HCT116 (cell line): ENCODE results near the gene HOXD8. TPM values are rescaled to one million over a fixed set of nuclear protein-coding genes. Genes with fewer than 3 reads are reported as not detected.

Experiments
- ATAC-seq: fragments of 200-7000 bp; cut with Tn5 transposase; 2 replicates; pipeline ENCODE4 v1.9.1; 2020; ENCODE audit warnings: mild to moderate bottlenecking, moderate library complexity
- BruUV-seq: library from RNA; stranded (reverse); fragments of 400-500 nt; replicated peaks from 2 replicates; lab custom pipeline; 2021; lab: Mats Ljungman, UMichigan
- CTCF ChIA-PET: fragments of 300-600 bp; sonication (Branson Sonifier 250); formaldehyde crosslinking; loops from one replicate; lab custom pipeline; 2021; ENCODE audit warnings: antibody characterized with exemption; lab: Charles Lee
- POLR2A ChIA-PET: fragments of 300-600, 350-600 bp; sonication (Branson Sonifier 250); formaldehyde crosslinking; loops from one replicate; lab custom pipeline; 2021; ENCODE audit warnings: antibody characterized with exemption; lab: Charles Lee
- RAD21 ChIA-PET, 2 experiments: fragments of 300-600 bp; sonication (Branson Sonifier 250); formaldehyde crosslinking; loops; one replicate each; lab custom pipeline; 2023; ENCODE audit warnings: low total read pairs in 2 of 2; ENCODE audit not compliant: uncharacterized antibody in 2 of 2, unreplicated experiment in 2 of 2, low non-redundant PET in 1 of 2; lab: Charles Lee
- DNase-seq: peaks from one replicate; pipeline ENCODE4 v3.0.0-alpha.2; 2010; ENCODE audit warnings: low read depth, low spot score
- H2AFZ ChIP-seq: fragments of 200-600 bp; shearing (Covaris generic), sonication (generic); 2 replicates; pipeline ENCODE4 v1.6.1; 2017; ENCODE audit warnings: low read depth, mixed run types, mixed read lengths, antibody characterized with exemption, low read length; ENCODE audit not compliant: poor library complexity, severe bottlenecking
- H3K27ac ChIP-seq: 2 replicates; pipeline ENCODE4 v1.5.1; 2012; ENCODE audit warnings: low read depth, low read length
- H3K27me3 ChIP-seq: fragments of 200-600 bp; sonication (generic); 2 replicates; pipeline ENCODE4 v1.6.1; 2016; ENCODE audit warnings: mixed run types, low read length, mixed read lengths; ENCODE audit not compliant: insufficient read depth
- H3K36me3 ChIP-seq, 2 experiments: fragments of 200-500 bp in 1 of 2; fragments of 200-600 bp in 1 of 2; sonication (Bioruptor generic) in 1 of 2; sonication (generic) in 1 of 2; 2 replicates each; pipeline versions ENCODE4 v1.5.1 to v1.6.1; 2014 to 2016; ENCODE audit warnings: low read length in 2 of 2, inconsistent platforms in 1 of 2, mixed read lengths in 1 of 2, mixed run types in 1 of 2; ENCODE audit not compliant: insufficient read depth in 2 of 2, control insufficient read depth in 1 of 2
- H3K4me1 ChIP-seq, 2 experiments: fragments of 200-600 bp in 1 of 2; sonication (generic) in 1 of 2; 2 replicates each; pipeline versions ENCODE4 v1.5.1 to v1.6.1; 2012 to 2017; ENCODE audit warnings: low read length in 2 of 2, inconsistent platforms in 1 of 2, mild to moderate bottlenecking in 1 of 2, mixed read lengths in 1 of 2, mixed run types in 1 of 2, moderate library complexity in 1 of 2; ENCODE audit not compliant: insufficient read depth in 2 of 2, control insufficient read depth in 1 of 2
- H3K4me2 ChIP-seq: fragments of 200-600 bp; sonication (generic); 2 replicates; pipeline ENCODE4 v1.6.1; 2017; ENCODE audit warnings: mixed run types, low read length, mixed read lengths
- H3K4me3 ChIP-seq, 2 experiments: fragments of 200-600 bp in 1 of 2; sonication (generic) in 1 of 2; replicated peaks in 1 of 2; 2 replicates each; pipeline ENCODE4 v1.5.1; 2011 to 2016; ENCODE audit warnings: low read length in 2 of 2, control low read depth in 1 of 2, low read depth in 1 of 2, mild to moderate bottlenecking in 1 of 2, mixed read lengths in 1 of 2, mixed run types in 1 of 2
- H3K79me2 ChIP-seq: fragments of 200-600 bp; sonication (generic); 2 replicates; pipeline ENCODE4 v1.6.1; 2017; ENCODE audit warnings: mild to moderate bottlenecking, mixed run types, low read length, moderate library complexity, mixed read lengths; ENCODE audit not compliant: insufficient read depth
- H3K9ac ChIP-seq: fragments of 200-600 bp; sonication (generic); 2 replicates; pipeline ENCODE4 v1.6.1; 2016; ENCODE audit warnings: low read length, mixed read lengths
- H3K9me2 ChIP-seq: fragments of 200-600 bp; sonication (generic), shearing (Covaris generic); 2 replicates; pipeline ENCODE4 v1.6.1; 2017; ENCODE audit warnings: mixed run types, mild to moderate bottlenecking, moderate library complexity; ENCODE audit not compliant: insufficient read depth
- H3K9me3 ChIP-seq, 2 experiments: fragments of 200-500 bp in 1 of 2; fragments of 200-600 bp in 1 of 2; sonication (Bioruptor generic) in 1 of 2; sonication (generic) in 1 of 2; 2 replicates each; pipeline ENCODE4 v1.6.1; 2014 to 2017; ENCODE audit warnings: low read length in 2 of 2, mixed read lengths in 2 of 2, inconsistent platforms in 1 of 2, low read depth in 1 of 2, mild to moderate bottlenecking in 1 of 2, mixed run types in 1 of 2, moderate library complexity in 1 of 2; ENCODE audit not compliant: control insufficient read depth in 1 of 2, insufficient read depth in 1 of 2
- H4K20me1 ChIP-seq: fragments of 200-600 bp; sonication (generic), shearing (Covaris generic); 2 replicates; pipeline ENCODE4 v1.6.1; 2017; ENCODE audit warnings: mixed run types, mild to moderate bottlenecking, moderate library complexity; ENCODE audit not compliant: insufficient read depth
- CBX3 ChIP-seq: IDR thresholded peaks from 2 replicates; pipeline ENCODE4 v1.6.1; 2012; ENCODE audit warnings: low read depth
- CEBPB ChIP-seq: IDR thresholded peaks from 2 replicates; pipeline ENCODE4 v1.6.1; 2012; ENCODE audit warnings: low read depth
- CTCF ChIP-seq, 3 experiments: fragments of 200-600 bp in 1 of 3; sonication (generic) in 1 of 3; IDR thresholded peaks in 2 of 3; conservative IDR thresholded peaks in 1 of 3; 2 replicates each; pipeline ENCODE4 v1.5.1; 2012 to 2017; ENCODE audit warnings: low read depth in 2 of 3, low read length in 2 of 3, antibody characterized with exemption in 1 of 3, borderline replicate concordance in 1 of 3, control low read depth in 1 of 3, mild to moderate bottlenecking in 1 of 3, mixed read lengths in 1 of 3, mixed run types in 1 of 3, moderate library complexity in 1 of 3; ENCODE audit not compliant: insufficient read depth in 1 of 3
- ELF1 ChIP-seq: IDR thresholded peaks from 2 replicates; pipeline ENCODE4 v1.6.1; 2012; ENCODE audit warnings: low read depth, borderline replicate concordance
- EZH2 ChIP-seq: fragments of 200-600 bp; sonication (generic); IDR thresholded peaks from 2 replicates; pipeline ENCODE4 v1.6.1; 2017; ENCODE audit warnings: antibody characterized with exemption, mixed run types
- EZH2phosphoT487 ChIP-seq: fragments of 200-600 bp; IDR thresholded peaks from 2 replicates; pipeline ENCODE4 v1.6.1; 2018; ENCODE audit warnings: antibody characterized with exemption, borderline replicate concordance
- FOSL1 ChIP-seq: IDR thresholded peaks from 2 replicates; pipeline ENCODE4 v1.6.1; 2012; ENCODE audit warnings: low read depth
- JUND ChIP-seq: IDR thresholded peaks from 2 replicates; pipeline ENCODE4 v1.6.1; 2012
- POLR2A ChIP-seq: IDR thresholded peaks from 2 replicates; pipeline ENCODE4 v1.7.0; 2011; ENCODE audit warnings: borderline replicate concordance; ENCODE audit not compliant: insufficient read depth, insufficient read length; ENCODE audit errors: extremely low read depth
- SP1 ChIP-seq: IDR thresholded peaks from 2 replicates; pipeline ENCODE4 v1.6.1; 2012; ENCODE audit warnings: low read depth
- SRF ChIP-seq: IDR thresholded peaks from 2 replicates; pipeline ENCODE4 v1.6.1; 2012; ENCODE audit warnings: low read depth
- TCF7L2 ChIP-seq: IDR thresholded peaks from 2 replicates; pipeline ENCODE4 v1.7.0; 2011; ENCODE audit warnings: borderline replicate concordance, inconsistent platforms; ENCODE audit not compliant: insufficient read depth, insufficient read length; ENCODE audit errors: extremely low read depth
- ZFX ChIP-seq: fragments of 450-650 bp; IDR thresholded peaks from 2 replicates; pipeline ENCODE4 v1.6.1; 2017
- intact Hi-C: fragments of 100-400 bp; cut with micrococcal nuclease; formaldehyde crosslinking; loops from 2 replicates; pipeline ENCODE4 v1.10.0; 2022
- total RNA-seq: library from RNA; stranded (reverse); gene quantifications from one replicate; pipeline ENCODE4 v1.2.1, GENCODE V29; 2021; ENCODE audit not compliant: unreplicated experiment
- TF ChIP-seq, protein P1 (sequence below): IDR thresholded peaks from 2 replicates; pipeline ENCODE4 v1.6.1; 2011; ENCODE audit warnings: mild to moderate bottlenecking, low read length, moderate library complexity; ENCODE audit not compliant: insufficient replicate concordance; ENCODE audit errors: extremely low read depth

The HOXD8 gene
- total RNA-seq, 1 experiment from 2014 or later = 6.0 TPM

- RAD21 ChIA-PET = no interaction called here
- Histone ChIP-seq H3K4me3 (no peak overlapping the region), H3K79me2 (no peaks in the 10 kb centered on the region), H3K27me3 (no peaks in the 10 kb centered on the region), H3K9me2 (no peaks in the 10 kb centered on the region), H2AFZ (no peak overlapping the region), H3K27ac (no peak overlapping the region), H3K9me3 (no peaks in the 10 kb centered on the region), H3K4me1 (peaks cover 0 to 5% of the 10 kb centered on the region in 2 experiments; a peak in 1 of 4 replicates), H3K4me2 (no peak overlapping the region), H3K36me3 (no peaks in the 10 kb centered on the region), H3K9ac (no peak overlapping the region), H4K20me1 (no peaks in the 10 kb centered on the region)
- BruUV-seq = no TSS peak
- intact Hi-C loops = no loop called here
- POLR2A ChIA-PET = no interaction called here
- DNase-seq (no peak), ATAC-seq (no peak)
- CTCF ChIA-PET = no interaction called here
- TF ChIP-seq CTCF (IDR thresholded peaks at IDR 0.05 in 2 of 3, conservative IDR thresholded peaks at IDR 0.05 in 1 of 3; ENCODE audit: borderline replicate concordance in 1 of 3, insufficient read depth in 1 of 3, low read depth in 2 of 3, low read length in 2 of 3) (no peak), FOSL1 (no peak), SRF (no peak), ELF1 (no peak)
Measured at GRCh38 chr2:176117162-176117822, 12.2 kb upstream of the HOXD8 start.

- intact Hi-C loops = no loop called here
- H2AFZ ChIP-seq = no peak overlapping the region
- H3K27ac ChIP-seq = no peak overlapping the region
- no peaks in the 10 kb centered on the region for H3K27me3 ChIP-seq
- H3K9me3 ChIP-seq = no peaks in the 10 kb centered on the region
- H3K4me3 ChIP-seq = no peak overlapping the region
- ChIA-PET RAD21 (no interaction called here), POLR2A (no interaction called here), CTCF (no interaction called here)
- peaks cover 0 to 5% of the 10 kb centered on the region in 2 experiments; a peak in 1 of 4 replicates for H3K4me1 ChIP-seq
- no peak for DNase-seq
- no peak for ATAC-seq
- no peaks in the 10 kb centered on the region for H3K36me3 ChIP-seq
- H3K4me2 ChIP-seq = no peak overlapping the region
- no TSS peak for BruUV-seq
- no peaks in the 10 kb centered on the region for H3K9me2 ChIP-seq
- no peaks in the 10 kb centered on the region for H4K20me1 ChIP-seq
- no peak for TF ChIP-seq EZH2
- no peak for TF ChIP-seq JUND
- no peak for TF ChIP-seq CBX3
- TF ChIP-seq CEBPB = no peak
- no peak for TF ChIP-seq ELF1
- no peak for TF ChIP-seq TCF7L2
- no peak for TF ChIP-seq EZH2phosphoT487
- TF ChIP-seq SP1 = no peak
- TF ChIP-seq POLR2A = no peak
- TF ChIP-seq, protein P1, sequence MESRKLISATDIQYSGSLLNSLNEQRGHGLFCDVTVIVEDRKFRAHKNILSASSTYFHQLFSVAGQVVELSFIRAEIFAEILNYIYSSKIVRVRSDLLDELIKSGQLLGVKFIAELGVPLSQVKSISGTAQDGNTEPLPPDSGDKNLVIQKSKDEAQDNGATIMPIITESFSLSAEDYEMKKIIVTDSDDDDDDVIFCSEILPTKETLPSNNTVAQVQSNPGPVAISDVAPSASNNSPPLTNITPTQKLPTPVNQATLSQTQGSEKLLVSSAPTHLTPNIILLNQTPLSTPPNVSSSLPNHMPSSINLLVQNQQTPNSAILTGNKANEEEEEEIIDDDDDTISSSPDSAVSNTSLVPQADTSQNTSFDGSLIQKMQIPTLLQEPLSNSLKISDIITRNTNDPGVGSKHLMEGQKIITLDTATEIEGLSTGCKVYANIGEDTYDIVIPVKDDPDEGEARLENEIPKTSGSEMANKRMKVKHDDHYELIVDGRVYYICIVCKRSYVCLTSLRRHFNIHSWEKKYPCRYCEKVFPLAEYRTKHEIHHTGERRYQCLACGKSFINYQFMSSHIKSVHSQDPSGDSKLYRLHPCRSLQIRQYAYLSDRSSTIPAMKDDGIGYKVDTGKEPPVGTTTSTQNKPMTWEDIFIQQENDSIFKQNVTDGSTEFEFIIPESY = no peak
- TF ChIP-seq ZFX = no peak
- no peaks in the 10 kb centered on the region for H3K79me2 ChIP-seq
- H3K9ac ChIP-seq = no peak overlapping the region
Measured at GRCh38 chr2:176117823-176118371, 11.6 kb upstream of the HOXD8 start.
